H9 (cell line): Measurements from ENCODE around the gene CHGA. TPM values are rescaled to one million over a fixed set of nuclear protein-coding genes. Genes with fewer than 3 reads are reported as not detected.

ENCODE experiments used
- DNase-seq: peaks from one replicate; pipeline ENCODE4 v3.0.0-alpha.2; 2017
- H2AFZ ChIP-seq: one replicate; pipeline ENCODE4 v1.6.1; 2013; ENCODE audit warnings: mild to moderate bottlenecking, low read length, control low read depth, moderate library complexity
- H2AK5ac ChIP-seq: 2 replicates; pipeline ENCODE4 v1.6.1; 2013; ENCODE audit warnings: low read length, control low read depth, mixed read lengths; ENCODE audit not compliant: insufficient read length
- H2BK120ac ChIP-seq: one replicate; pipeline ENCODE4 v1.6.1; 2013; ENCODE audit warnings: low read depth, mild to moderate bottlenecking, low read length, control low read depth, inconsistent platforms; ENCODE audit not compliant: poor library complexity, severe bottlenecking
- H2BK12ac ChIP-seq: 2 replicates; pipeline ENCODE4 v1.6.1; 2013; ENCODE audit warnings: low read length, control low read depth, mixed read lengths, low read depth; ENCODE audit not compliant: insufficient read length
- H2BK15ac ChIP-seq: 2 replicates; pipeline ENCODE4 v1.6.1; 2013; ENCODE audit warnings: low read depth, low read length, control low read depth
- H2BK20ac ChIP-seq: one replicate; pipeline ENCODE4 v1.6.1; 2013; ENCODE audit warnings: low read depth, mild to moderate bottlenecking, low read length, control low read depth, inconsistent platforms; ENCODE audit not compliant: poor library complexity, severe bottlenecking
- H2BK5ac ChIP-seq: 2 replicates; pipeline ENCODE4 v1.6.1; 2013; ENCODE audit warnings: low read length, control low read depth, mixed read lengths; ENCODE audit not compliant: insufficient read length
- H3K14ac ChIP-seq: 2 replicates; pipeline ENCODE4 v1.6.1; 2013; ENCODE audit warnings: low read length, control low read depth; ENCODE audit not compliant: insufficient read depth
- H3K18ac ChIP-seq: 2 replicates; pipeline ENCODE4 v1.6.1; 2013; ENCODE audit warnings: low read depth, mild to moderate bottlenecking, mixed read lengths, low read length, control low read depth; ENCODE audit not compliant: insufficient read length
- H3K23ac ChIP-seq: 2 replicates; pipeline ENCODE4 v1.6.1; 2013; ENCODE audit warnings: low read length, control low read depth, mixed read lengths, low read depth; ENCODE audit not compliant: insufficient read length
- H3K23me2 ChIP-seq: 2 replicates; pipeline ENCODE4 v1.6.1; 2013; ENCODE audit warnings: low read depth, mild to moderate bottlenecking, mixed read lengths, low read length, control low read depth; ENCODE audit not compliant: insufficient read length, poor library complexity, severe bottlenecking
- H3K27ac ChIP-seq: 2 replicates; pipeline ENCODE4 v1.5.1; 2013; ENCODE audit warnings: low read length, control low read depth, mixed read lengths, low read depth; ENCODE audit not compliant: insufficient read length
- H3K27me3 ChIP-seq: 2 replicates; pipeline ENCODE4 v1.6.1; 2013; ENCODE audit warnings: low read length, control low read depth, inconsistent platforms; ENCODE audit not compliant: insufficient read depth
- H3K4ac ChIP-seq: 2 replicates; pipeline ENCODE4 v1.6.1; 2013; ENCODE audit warnings: low read depth, mild to moderate bottlenecking, control low read depth, inconsistent platforms, low read length, moderate library complexity
- H3K4me1 ChIP-seq: 2 replicates; pipeline ENCODE4 v1.6.1; 2013; ENCODE audit warnings: low read length, control low read depth, inconsistent platforms; ENCODE audit not compliant: insufficient read depth
- H3K4me2 ChIP-seq: 2 replicates; pipeline ENCODE4 v1.6.1; 2013; ENCODE audit warnings: low read length, control low read depth, mixed read lengths; ENCODE audit not compliant: insufficient read length, insufficient read depth
- H3K56ac ChIP-seq: 2 replicates; pipeline ENCODE4 v1.6.1; 2013; ENCODE audit warnings: low read depth, mild to moderate bottlenecking, mixed read lengths, low read length, control low read depth; ENCODE audit not compliant: insufficient read length
- H3K79me1 ChIP-seq: 2 replicates; pipeline ENCODE4 v1.6.1; 2013; ENCODE audit warnings: low read depth, mild to moderate bottlenecking, moderate library complexity, low read length, control low read depth, inconsistent platforms; ENCODE audit not compliant: insufficient read depth, poor library complexity, severe bottlenecking
- H3K79me2 ChIP-seq: 2 replicates; pipeline ENCODE4 v1.6.1; 2013; ENCODE audit warnings: low read length, control low read depth, inconsistent platforms; ENCODE audit not compliant: insufficient read depth
- H3K9ac ChIP-seq: 2 replicates; pipeline ENCODE4 v1.6.1; 2013; ENCODE audit warnings: low read length, control low read depth, mixed read lengths; ENCODE audit not compliant: insufficient read length; ENCODE audit errors: extremely low read depth
- H3K9me3 ChIP-seq: one replicate; pipeline ENCODE4 v1.6.1; 2013; ENCODE audit warnings: low read depth, low read length, inconsistent platforms; ENCODE audit not compliant: control insufficient read depth
- H3T11ph ChIP-seq: one replicate; pipeline ENCODE4 v1.6.1; 2013; ENCODE audit warnings: mild to moderate bottlenecking, low read length, control low read depth, inconsistent platforms
- H4K20me1 ChIP-seq: one replicate; pipeline ENCODE4 v1.6.1; 2013; ENCODE audit not compliant: control insufficient read depth, insufficient read length, insufficient read depth
- H4K5ac ChIP-seq: 2 replicates; pipeline ENCODE4 v1.6.1; 2013; ENCODE audit warnings: low read depth, mild to moderate bottlenecking, mixed read lengths, low read length, control low read depth; ENCODE audit not compliant: insufficient read length
- H4K8ac ChIP-seq: replicated peaks from 2 replicates; pipeline ENCODE4 v1.6.1; 2013; ENCODE audit warnings: low read length, control low read depth, mixed read lengths, low read depth; ENCODE audit not compliant: insufficient read length
- H4K91ac ChIP-seq: 2 replicates; pipeline ENCODE4 v1.6.1; 2013; ENCODE audit warnings: low read depth, mild to moderate bottlenecking, moderate library complexity, mixed read lengths, low read length, control low read depth; ENCODE audit not compliant: insufficient read length
- H3K27ac Mint-ChIP-seq, 3 experiments: 2 replicates in 2 of 3; 3 replicates in 1 of 3; pipeline ENCODE4 v1.8.0; 2020 to 2021; ENCODE audit warnings: mixed read lengths in 3 of 3, mild to moderate bottlenecking in 1 of 3, moderate library complexity in 1 of 3
- H3K27me3 Mint-ChIP-seq: 2 replicates; pipeline ENCODE4 v1.8.0; 2021; ENCODE audit warnings: low read depth, mild to moderate bottlenecking, moderate library complexity, mixed read lengths
- H3K36me3 Mint-ChIP-seq, 3 experiments: 2 replicates in 2 of 3; 3 replicates in 1 of 3; pipeline ENCODE4 v1.8.0; 2020 to 2021; ENCODE audit warnings: low read depth in 3 of 3, mixed read lengths in 3 of 3; ENCODE audit not compliant: insufficient read depth in 1 of 3
- H3K4me1 Mint-ChIP-seq, 2 experiments: 2 replicates each; pipeline ENCODE4 v1.8.0; 2020; ENCODE audit warnings: mixed read lengths in 2 of 2
- H3K4me3 Mint-ChIP-seq, 2 experiments: 2 replicates in 1 of 2; 3 replicates in 1 of 2; pipeline ENCODE4 v1.8.0; 2020 to 2021; ENCODE audit warnings: mild to moderate bottlenecking in 2 of 2, mixed read lengths in 2 of 2, moderate library complexity in 1 of 2
- H3K9me3 Mint-ChIP-seq, 2 experiments: 2 replicates in 1 of 2; 3 replicates in 1 of 2; pipeline ENCODE4 v1.8.0; 2020; ENCODE audit warnings: mild to moderate bottlenecking in 2 of 2, mixed read lengths in 2 of 2, moderate library complexity in 1 of 2
- WGBS: extraction: QIAGEN DNeasy Blood & Tissue Kit; methylation state at CpG from one replicate; pipeline ENCODE4 v1.1.7; 2013; ENCODE audit warnings: missing lambda C conversion rate, low lambda C conversion rate, mixed read lengths; ENCODE audit not compliant: insufficient read length; ENCODE audit errors: extremely low coverage; 5-methylcytosine and 5-hydroxymethylcytosine counted together
- total RNA-seq: library from RNA; stranded (reverse); gene quantifications from 2 replicates; pipeline ENCODE4 v1.2.1, GENCODE V29; 2021
- TF ChIP-seq, protein P1 (sequence below): fragments of 200-600 bp; sonication (generic); conservative IDR thresholded peaks from 3 replicates; pipeline ENCODE4 v1.8.0; 2021; ENCODE audit warnings: antibody characterized with exemption, mild to moderate bottlenecking

CHGA gene
- total RNA-seq, 1 experiment from 2014 or later, result 6.7 TPM

DNA sequence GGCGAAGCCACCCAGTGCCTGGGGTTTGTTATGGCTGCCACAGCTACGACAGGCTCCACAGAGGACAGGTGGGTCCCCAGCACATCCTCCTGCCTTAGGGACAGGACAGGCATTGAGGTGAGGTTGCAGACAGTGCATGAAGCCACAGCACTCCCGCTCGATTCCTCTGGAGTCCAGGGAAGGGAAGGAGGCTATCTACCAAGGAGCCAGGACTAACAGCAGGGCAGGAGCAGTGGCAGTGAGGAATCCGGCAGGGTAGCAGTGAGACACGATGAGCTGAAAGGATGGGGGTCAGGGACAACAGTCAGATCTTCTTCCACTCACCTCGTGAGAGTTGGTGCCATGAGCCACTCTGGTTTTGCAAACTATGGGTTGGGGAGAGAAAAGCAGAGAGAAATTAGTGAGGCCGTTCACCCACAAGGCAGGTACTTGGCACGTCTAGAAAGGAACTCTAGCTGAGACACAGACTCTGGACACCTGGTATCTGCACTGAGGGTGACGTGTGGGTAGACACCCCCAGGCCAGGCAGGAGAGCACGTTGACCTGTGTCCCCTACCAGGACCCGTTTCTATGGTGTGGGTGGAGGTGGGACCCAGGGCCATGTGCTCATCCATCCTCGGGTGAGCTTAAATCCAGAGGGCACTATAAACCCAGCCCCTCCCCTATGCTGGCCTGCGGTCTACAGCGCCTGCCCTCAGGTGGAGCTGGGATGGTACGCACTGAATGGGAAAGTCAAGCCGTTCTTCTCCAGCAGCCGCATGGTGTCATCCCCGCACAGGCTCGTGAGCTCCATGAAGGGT lies 39.3 kb downstream of the CHGA start:
- Histone ChIP-seq H4K8ac (no peak overlapping the region), H3K14ac (no peak overlapping the region), H3K9ac (no peak overlapping the region), H3K23ac (no peak overlapping the region), H2BK12ac (no peak overlapping the region), H3K18ac (no peak overlapping the region), H2BK20ac (no peak overlapping the region), H4K20me1 (no peaks in the 10 kb centered on the region), H3K4me1 (no peaks in the 10 kb centered on the region), H3K79me2 (no peaks in the 10 kb centered on the region), H3T11ph (no peak overlapping the region), H2AK5ac (no peak overlapping the region), H3K27ac (no peak overlapping the region), H3K27me3 (no peaks in the 10 kb centered on the region), H3K23me2 (no peaks in the 10 kb centered on the region), H3K9me3 (no peaks in the 10 kb centered on the region), H3K56ac (no peak overlapping the region), H2BK5ac (no peak overlapping the region), H3K4ac (no peak overlapping the region), H2BK120ac (no peak overlapping the region), H4K91ac (no peak overlapping the region), H3K79me1 (no peaks in the 10 kb centered on the region), H2BK15ac (no peak overlapping the region), H2AFZ (no peak overlapping the region), H4K5ac (no peak overlapping the region), H3K4me2 (no peak overlapping the region)
- Mint-ChIP-seq H3K4me1 (peaks cover 25 to 27% of the 10 kb centered on the region in 2 experiments), H3K27ac (peak overlapping the region; percentile 14 to 80 (median 33); a peak in 3 of 7 replicates), H3K27me3 (no peaks in the 10 kb centered on the region), H3K36me3 (peaks cover 15 to 30% (median 19%) of the 10 kb centered on the region in 3 experiments), H3K4me3 (no peak overlapping the region), H3K9me3 (peaks cover 6 to 16% of the 10 kb centered on the region in 2 experiments)
- WGBS, result no CpG with 5 or more reads among the region's 20 CpGs
- no peak for DNase-seq
- TF ChIP-seq, protein P1, sequence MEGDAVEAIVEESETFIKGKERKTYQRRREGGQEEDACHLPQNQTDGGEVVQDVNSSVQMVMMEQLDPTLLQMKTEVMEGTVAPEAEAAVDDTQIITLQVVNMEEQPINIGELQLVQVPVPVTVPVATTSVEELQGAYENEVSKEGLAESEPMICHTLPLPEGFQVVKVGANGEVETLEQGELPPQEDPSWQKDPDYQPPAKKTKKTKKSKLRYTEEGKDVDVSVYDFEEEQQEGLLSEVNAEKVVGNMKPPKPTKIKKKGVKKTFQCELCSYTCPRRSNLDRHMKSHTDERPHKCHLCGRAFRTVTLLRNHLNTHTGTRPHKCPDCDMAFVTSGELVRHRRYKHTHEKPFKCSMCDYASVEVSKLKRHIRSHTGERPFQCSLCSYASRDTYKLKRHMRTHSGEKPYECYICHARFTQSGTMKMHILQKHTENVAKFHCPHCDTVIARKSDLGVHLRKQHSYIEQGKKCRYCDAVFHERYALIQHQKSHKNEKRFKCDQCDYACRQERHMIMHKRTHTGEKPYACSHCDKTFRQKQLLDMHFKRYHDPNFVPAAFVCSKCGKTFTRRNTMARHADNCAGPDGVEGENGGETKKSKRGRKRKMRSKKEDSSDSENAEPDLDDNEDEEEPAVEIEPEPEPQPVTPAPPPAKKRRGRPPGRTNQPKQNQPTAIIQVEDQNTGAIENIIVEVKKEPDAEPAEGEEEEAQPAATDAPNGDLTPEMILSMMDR, result no peak
